ENCODE results near the gene PRAMEF14. TPM values are rescaled to one million over a fixed set of nuclear protein-coding genes. Genes with fewer than 3 reads are reported as not detected.
"Not testable (repeated sequence)": the region's sequence is repeated elsewhere in the genome, so short reads cannot be mapped to it uniquely, and the experiment has no call there.

Gene PRAMEF14
- total RNA-seq: not detected

- ATAC-seq; intact Hi-C loops (cut with DNase I); DNase-seq (ENCODE audit: low spot score): not testable (repeated sequence)
These were observed at the start of gene PRAMEF14 for GRCh38 chr1:13347034-13347433. TSS of gene PRAMEF14 (minus strand) at chr1:13347134. CDS start at chr1:13345314, 1,820 bp downstream.

- intact Hi-C loops (cut with DNase I); ATAC-seq; DNase-seq (ENCODE audit: low spot score): not testable (repeated sequence)
These were observed 48.4 kb upstream of the PRAMEF14 start for GRCh38 chr1:13395311-13395710.

- intact Hi-C loops (cut with DNase I); DNase-seq (ENCODE audit: low spot score); ATAC-seq: not testable (repeated sequence)
These were observed 47.8 kb upstream of the PRAMEF14 start for GRCh38 chr1:13394761-13395160.

GRCh38 chr1:13393004-13393403, 46.1 kb upstream of the PRAMEF14 start:
- DNase-seq (ENCODE audit: low spot score); intact Hi-C loops (cut with DNase I); ATAC-seq: not testable (repeated sequence)

GRCh38 chr1:13389332-13389731, 42.4 kb upstream of the PRAMEF14 start, which contains the start of gene PRAMEF17:
TSS of gene PRAMEF17 (plus strand) at chr1:13389632. CDS start at chr1:13389658, 26 bp downstream.
- intact Hi-C loops (cut with DNase I); DNase-seq (ENCODE audit: low spot score); ATAC-seq: not testable (repeated sequence)

- DNase-seq (ENCODE audit: low spot score); intact Hi-C loops (cut with DNase I); ATAC-seq: not testable (repeated sequence)
These were observed 33.4 kb upstream of the PRAMEF14 start for GRCh38 chr1:13380380-13380779.

- ATAC-seq; intact Hi-C loops (cut with DNase I); DNase-seq (ENCODE audit: low spot score): not testable (repeated sequence)
These were observed 32.0 kb upstream of the PRAMEF14 start for GRCh38 chr1:13378983-13379382.

GRCh38 chr1:13368544-13368943, 21.6 kb upstream of the PRAMEF14 start:
- DNase-seq (ENCODE audit: low spot score); ATAC-seq: not testable (repeated sequence)

GRCh38 chr1:13366536-13366935, 19.6 kb upstream of the PRAMEF14 start:
- intact Hi-C loops (cut with DNase I); DNase-seq (ENCODE audit: low spot score); ATAC-seq: not testable (repeated sequence)

More at GRCh38 chr1:13368544-13368943, 21.6 kb upstream of the PRAMEF14 start:
- intact Hi-C loops (cut with DNase I): not testable (repeated sequence)

GRCh38 chr1:13364928-13365327, 18.0 kb upstream of the PRAMEF14 start:
- intact Hi-C loops (cut with DNase I); DNase-seq (ENCODE audit: low spot score); ATAC-seq: not testable (repeated sequence)

GRCh38 chr1:13362364-13362763, 15.4 kb upstream of the PRAMEF14 start:
- ATAC-seq; DNase-seq (ENCODE audit: low spot score); intact Hi-C loops (cut with DNase I): not testable (repeated sequence)

- intact Hi-C loops (cut with DNase I); ATAC-seq; DNase-seq (ENCODE audit: low spot score): not testable (repeated sequence)
These were observed 9.8 kb upstream of the PRAMEF14 start for GRCh38 chr1:13356774-13357173.

- DNase-seq (ENCODE audit: low spot score); intact Hi-C loops (cut with DNase I); ATAC-seq: not testable (repeated sequence)
These were observed 7.5 kb upstream of the PRAMEF14 start for GRCh38 chr1:13354475-13354874.

- DNase-seq (ENCODE audit: low spot score); intact Hi-C loops (cut with DNase I); ATAC-seq: not testable (repeated sequence)
These were observed 6.5 kb upstream of the PRAMEF14 start for GRCh38 chr1:13353476-13353875.

- DNase-seq (ENCODE audit: low spot score); intact Hi-C loops (cut with DNase I); ATAC-seq: not testable (repeated sequence)
These were observed 4.4 kb downstream of the PRAMEF14 start for GRCh38 chr1:13342496-13342895.

- DNase-seq (ENCODE audit: low spot score); intact Hi-C loops (cut with DNase I); ATAC-seq: not testable (repeated sequence)
These were observed 31.7 kb downstream of the PRAMEF14 start, which contains the start of gene PRAMEF15 for GRCh38 chr1:13315281-13315680. TSS of gene PRAMEF15 (plus strand) at chr1:13315581. CDS start at chr1:13318408, 2,827 bp downstream.

GRCh38 chr1:13303239-13303638, 43.7 kb downstream of the PRAMEF14 start, which contains the start of gene PRAMEF33:
TSS of gene PRAMEF33 (plus strand) at chr1:13303539. CDS start at chr1:13305955, 2,416 bp downstream.
- intact Hi-C loops (cut with DNase I); DNase-seq (ENCODE audit: low spot score); ATAC-seq: not testable (repeated sequence)

GRCh38 chr1:13302197-13302596, 44.7 kb downstream of the PRAMEF14 start:
- DNase-seq (ENCODE audit: low spot score); intact Hi-C loops (cut with DNase I); ATAC-seq: not testable (repeated sequence)

- DNase-seq (ENCODE audit: low spot score); ATAC-seq; intact Hi-C loops (cut with DNase I): not testable (repeated sequence)
These were observed 48.2 kb downstream of the PRAMEF14 start for GRCh38 chr1:13298699-13299098.
